Stimulated activated CD8-positive, alpha-beta memory T cell treated with anti-CD3 and anti-CD28 coated beads, Interleukin-4, amount 100 ng/mL, for 24 hours (primary cell): ENCODE measurements around the gene ZNF385B.
"Not testable (repeated sequence)": the region's sequence is repeated elsewhere in the genome, so short reads cannot be mapped to it uniquely, and the experiment has no call there.

Source experiments
- DNase-seq: peaks from one replicate; pipeline ENCODE4 v3.0.0-alpha.2; 2020; ENCODE audit warnings: low read depth

ZNF385B gene

DNA sequence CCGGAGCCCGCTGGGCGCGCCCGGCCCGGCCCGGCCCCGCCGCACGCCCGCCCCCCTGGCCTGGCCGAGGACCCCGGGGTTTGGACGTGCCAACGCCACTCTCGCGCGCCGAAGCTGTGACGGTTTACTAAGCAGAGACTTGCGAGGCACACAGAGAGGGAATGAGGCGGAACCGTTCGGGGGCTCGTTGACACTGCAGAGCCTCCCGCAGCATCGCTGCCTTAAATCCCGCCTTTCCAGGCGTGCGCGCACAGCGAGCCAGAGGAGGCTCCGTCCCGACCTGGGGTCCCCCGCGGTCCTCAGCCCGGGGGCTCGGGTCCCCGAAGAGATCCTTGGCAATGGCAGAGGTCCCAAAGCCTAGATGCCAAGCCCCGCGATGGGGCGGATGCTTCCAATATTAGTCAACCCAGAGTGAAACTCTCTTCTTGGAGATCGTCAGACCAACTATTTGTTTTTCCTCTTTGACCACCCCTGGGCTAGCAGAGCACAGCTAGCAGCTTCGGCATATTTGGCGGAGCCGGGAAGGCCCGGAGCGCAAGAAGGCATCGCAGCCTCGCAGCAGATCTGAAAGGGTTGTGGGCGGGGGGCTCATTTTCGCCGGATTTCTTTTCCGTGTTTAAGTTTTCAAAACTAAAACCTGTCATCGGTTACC lies at the start of gene ZNF385B:
ZNF385B (minus strand) TSS at position 197 of the 652 bp plus-strand sequence.
- DNase-seq, result no peak

DNA sequence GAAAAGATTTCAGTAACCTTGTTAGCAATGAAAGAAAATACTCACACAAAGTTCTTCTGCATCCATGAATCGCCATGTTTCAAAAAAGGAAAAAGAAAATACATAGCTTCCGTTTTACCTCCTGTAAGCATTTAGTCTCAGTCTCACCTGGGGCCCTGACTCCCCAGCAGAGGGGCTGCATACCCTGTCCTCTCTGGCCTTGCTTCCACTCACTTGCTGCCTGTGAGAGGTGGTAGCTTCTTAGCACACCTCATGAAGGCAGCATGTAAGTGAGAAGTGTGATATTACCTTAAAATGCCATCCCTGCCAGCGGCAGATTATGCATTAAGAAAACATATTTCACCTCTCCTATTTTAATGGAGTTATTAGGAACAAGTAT lies 49.3 kb upstream of the ZNF385B start:
- DNase-seq, result no peak

DNA sequence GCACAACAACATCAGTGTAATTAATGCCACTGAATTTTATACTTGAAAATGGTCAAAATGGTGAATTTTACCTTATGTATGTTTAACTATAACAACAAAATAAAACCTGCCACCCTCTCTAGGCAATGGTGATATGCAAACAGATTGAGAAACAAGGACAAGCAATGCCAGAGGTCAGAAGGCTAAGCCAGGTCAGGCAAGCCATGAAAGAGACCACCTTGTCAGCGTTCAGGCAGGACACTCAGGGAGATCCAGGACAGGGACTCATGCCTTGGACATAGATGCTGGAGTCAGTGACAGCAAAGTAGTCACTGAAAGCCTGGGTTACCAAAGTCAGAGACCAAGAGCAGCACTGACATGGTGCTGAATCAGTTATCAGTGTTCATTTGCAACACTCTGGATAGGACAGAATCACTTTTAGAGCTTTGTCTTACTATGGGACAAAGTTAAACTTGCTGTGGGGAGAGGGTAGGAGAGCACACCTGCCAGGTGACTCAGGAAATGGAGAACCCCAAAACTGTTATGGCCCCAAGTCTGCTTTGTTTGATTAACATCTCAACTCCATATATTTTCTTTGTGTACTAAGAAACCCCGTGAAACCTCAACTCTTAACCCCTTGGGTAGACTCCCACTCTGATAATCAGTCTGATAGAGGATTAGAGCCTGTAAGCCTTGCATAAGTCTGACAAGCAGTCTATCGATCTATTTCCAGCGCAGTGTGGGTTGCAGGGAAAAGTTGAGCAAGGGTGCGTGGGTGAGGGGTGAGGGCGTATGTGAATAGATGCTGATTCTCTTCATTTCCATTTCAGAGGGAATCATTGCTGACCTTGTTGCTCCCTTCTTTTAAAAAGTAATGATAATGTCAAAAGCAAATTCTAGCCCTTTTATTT lies 48.7 kb upstream of the ZNF385B start:
- DNase-seq, result no peak

DNA sequence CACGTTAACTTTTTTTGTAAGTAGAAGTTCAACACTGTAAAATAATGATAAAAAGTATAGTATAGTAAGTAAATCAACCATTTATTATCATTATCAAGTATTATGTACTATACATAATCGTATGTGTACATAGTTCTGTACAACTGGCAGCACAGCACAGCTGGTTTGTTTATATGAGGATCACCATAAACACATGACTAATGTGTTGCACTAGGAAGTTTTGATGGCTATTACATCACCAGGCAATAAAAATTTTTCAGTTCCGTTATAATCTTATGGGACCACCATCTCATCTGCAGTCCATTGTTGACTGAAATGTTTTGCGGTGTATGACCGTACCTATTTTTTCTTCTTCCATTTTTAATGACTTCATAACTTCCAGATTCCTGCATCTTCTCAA lies 39.2 kb upstream of the ZNF385B start:
- DNase-seq, result no peak

DNA sequence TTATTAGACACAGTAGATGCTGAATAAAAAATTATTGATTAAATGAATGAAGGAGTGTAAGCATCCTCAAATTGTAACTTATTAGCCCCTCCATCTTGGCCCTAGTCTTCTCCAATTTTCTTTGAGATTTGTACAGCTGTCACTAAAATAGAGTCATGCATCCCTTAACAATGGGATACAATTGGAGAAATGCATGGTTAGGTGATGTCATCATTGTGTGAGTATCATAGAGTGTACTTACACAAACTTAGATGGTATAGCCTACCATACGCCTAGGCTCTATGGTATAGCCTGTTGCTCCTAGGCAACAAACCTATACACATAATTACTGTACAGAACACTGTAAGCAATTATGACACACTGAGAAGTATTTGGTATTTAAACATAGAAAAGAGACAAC lies 38.3 kb upstream of the ZNF385B start:
- no peak for DNase-seq

DNA sequence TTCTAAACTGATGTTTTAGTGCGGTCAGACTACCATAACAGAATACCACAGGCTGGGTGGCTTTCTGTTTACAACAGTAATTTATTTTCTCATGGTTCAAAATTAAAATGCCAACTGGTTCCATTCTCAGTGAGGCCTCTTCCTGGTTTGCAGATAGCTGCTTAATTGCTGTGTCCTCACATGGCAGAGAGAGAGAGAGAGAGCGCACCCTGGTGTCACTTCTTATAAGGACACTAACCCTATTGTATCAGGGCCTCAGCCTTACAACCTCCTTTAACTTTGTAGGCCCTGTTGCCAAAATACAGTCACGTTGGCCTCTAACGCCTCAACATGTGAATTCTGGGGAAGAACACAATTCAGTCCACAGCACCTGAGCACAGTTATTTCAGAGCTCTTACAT lies 37.5 kb upstream of the ZNF385B start:
- no peak for DNase-seq

GRCh38 chr2:179893616-179894015 lies 32.2 kb upstream of the ZNF385B start:
- no peak for DNase-seq

GRCh38 chr2:179891237-179891636 lies 29.8 kb upstream of the ZNF385B start:
- DNase-seq, result no peak

- no peak for DNase-seq
These were observed 29.3 kb upstream of the ZNF385B start for GRCh38 chr2:179890666-179891065.

GRCh38 chr2:179888642-179889041 lies 27.2 kb upstream of the ZNF385B start:
- DNase-seq, result not testable (repeated sequence)

DNA sequence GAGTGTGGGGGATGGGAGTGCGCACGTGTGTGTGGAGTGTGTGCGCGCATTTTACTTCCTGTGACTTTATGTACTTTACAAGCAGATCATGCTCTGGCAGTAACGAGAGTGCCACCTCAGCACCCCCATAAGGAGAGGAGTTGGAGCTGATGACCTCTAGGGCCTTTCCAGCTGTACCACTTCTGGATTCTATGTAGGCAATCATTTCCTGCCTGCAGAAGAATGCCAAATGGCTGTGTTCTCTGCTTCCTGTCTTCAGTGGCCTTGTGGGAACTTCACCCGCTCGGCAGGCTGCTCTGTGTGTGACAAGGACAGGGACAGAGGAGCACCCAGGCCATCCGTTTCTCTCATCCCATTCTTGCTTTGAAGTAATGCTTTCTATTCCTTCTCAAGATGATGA lies 22.8 kb upstream of the ZNF385B start:
- no peak for DNase-seq

- no peak for DNase-seq
These were observed 21.7 kb upstream of the ZNF385B start for GRCh38 chr2:179882851-179883806.

DNA sequence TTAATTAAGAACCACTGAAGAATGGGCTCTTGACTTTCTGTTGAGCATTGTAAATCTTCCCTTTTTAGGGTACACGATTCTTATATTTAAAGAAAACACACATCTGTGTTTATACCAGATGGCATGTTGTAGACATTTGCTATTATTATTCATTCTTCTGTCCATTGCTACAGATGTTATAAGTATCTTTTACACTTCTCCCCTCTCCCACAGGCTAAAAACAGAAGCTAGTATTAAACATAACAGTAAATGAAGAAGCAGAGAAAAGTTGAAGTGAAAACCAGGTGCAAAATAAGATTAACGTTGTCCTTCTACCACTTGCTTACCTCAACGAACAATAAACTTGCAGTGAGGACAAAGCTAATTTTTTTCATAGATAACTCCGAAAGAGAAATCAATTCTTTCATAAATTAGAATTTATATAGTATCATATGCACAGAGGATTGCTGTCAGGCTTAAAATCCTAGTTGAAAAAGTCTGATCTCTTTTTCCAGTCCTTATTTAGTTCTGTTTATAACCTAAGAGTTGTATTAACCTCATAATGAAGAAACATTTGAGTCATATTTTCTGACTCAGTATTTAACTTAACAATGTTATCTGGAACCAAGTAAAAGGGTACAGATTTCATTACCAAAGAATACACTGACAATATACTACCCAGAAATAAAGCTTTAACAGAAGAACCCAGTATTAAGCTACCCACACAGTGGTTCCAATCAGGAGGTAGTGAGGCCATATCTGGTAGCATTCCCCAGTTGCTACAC lies 16.4 kb upstream of the ZNF385B start:
- no peak for DNase-seq

GRCh38 chr2:179876266-179876665 lies 14.9 kb upstream of the ZNF385B start:
- no peak for DNase-seq

GRCh38 chr2:179875864-179876263 lies 14.5 kb upstream of the ZNF385B start:
- no peak for DNase-seq

DNA sequence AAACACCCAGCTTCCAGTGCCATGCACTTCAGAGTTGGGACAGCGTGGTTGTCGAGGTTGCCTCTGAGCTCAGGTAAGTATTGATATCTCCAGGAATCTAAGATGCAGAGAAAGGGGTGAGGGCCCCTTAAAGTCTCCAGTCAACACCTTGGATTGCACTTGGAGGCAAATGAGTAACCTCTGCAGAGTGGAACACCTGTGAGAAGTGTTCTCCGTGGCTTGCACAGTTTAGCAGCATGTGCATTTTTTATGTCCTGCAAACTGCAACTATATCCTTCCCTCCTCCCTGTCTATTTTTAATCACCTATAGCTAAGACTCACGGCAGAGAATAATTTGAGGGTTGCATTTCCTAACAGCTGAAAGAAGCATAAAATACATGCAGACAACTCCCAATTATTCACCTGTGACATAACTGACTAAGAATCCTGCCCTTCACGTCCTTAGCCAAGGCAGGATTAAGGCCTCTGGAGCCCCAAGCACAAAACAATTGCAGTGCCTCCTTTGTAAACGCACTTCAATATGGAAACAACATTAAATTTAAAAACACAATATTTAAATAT lies 1.6 kb upstream of the ZNF385B start:
- DNase-seq, result no peak

DNA sequence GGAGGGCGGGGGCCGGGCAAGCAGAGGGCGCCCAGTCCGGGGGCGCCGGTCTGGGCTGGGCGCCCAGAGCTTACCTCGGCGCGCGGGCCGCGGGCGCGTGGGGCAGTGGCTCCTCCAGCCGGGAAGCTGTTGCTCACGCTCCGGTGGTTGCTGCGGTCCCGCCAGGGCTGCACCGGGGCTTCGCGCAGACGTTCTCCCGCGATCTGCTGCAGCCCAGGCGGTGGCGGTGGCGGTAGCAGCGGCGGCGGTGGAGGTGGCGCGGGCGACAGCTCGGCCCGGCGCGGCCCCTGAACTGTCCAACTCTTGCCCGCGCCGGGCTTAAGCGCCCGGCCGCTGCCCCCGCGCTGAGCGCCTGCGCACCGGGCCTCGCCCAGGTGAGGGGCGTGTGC lies 391 bp downstream of the ZNF385B start:
- no peak for DNase-seq

DNA sequence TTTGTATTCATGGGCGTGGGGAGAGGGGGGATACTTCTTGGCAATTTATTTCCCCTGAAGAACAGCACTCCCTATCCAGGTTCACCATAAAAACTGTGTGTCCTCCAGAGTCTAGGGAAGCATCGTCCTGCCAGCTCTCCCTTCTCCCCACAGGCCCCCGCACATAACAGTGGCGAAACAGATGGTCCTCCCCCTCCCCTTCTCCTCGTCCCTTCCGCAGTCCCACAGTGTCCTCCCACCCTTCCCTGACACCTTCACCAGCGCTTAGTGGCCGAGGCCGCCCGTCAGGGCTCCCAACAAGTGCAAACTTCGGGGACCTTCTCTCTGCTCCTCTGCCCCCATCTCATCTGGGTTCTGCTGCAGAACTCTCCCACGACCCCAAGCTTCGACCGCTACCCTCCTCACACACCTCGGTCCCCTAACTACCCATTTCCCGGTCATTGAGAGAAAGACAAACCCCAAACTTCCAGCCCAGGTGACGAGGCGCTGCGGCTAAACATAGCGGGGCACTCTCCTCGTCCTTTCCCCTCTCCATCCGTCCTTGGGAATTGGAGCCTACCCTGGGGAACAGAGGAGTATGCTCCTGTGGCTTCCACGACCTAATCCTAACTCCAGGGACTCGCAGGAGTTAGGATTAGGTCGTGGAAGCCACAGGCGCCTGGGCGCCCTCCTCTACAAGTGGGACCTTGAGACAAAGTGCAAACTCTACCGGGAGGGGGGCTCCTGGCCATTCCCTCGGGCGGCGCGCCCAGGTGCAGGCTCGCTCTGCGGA lies 971 bp downstream of the ZNF385B start:
- DNase-seq, result no peak

GRCh38 chr2:179859523-179859922 lies 1.9 kb downstream of the ZNF385B start:
- DNase-seq, result no peak

GRCh38 chr2:179857236-179857635 lies 4.2 kb downstream of the ZNF385B start:
- DNase-seq, result no peak

- no peak for DNase-seq
These were observed 5.2 kb downstream of the ZNF385B start for GRCh38 chr2:179856205-179856604.
